HG02840 (cell line): ENCODE results near the gene TOMM22.

Experiments used
- ATAC-seq: cut with Tn5 transposase; IDR thresholded peaks from one replicate; pipeline ENCODE4 v1.9.1; 2021; ENCODE audit warnings: mild to moderate bottlenecking, moderate library complexity, moderate number of reproducible peaks; ENCODE audit not compliant: unreplicated experiment, low FRiP score

Gene TOMM22

GRCh38 chr22:38732251-38732815, 50.6 kb downstream of the TOMM22 start:
- ATAC-seq = no peak

DNA sequence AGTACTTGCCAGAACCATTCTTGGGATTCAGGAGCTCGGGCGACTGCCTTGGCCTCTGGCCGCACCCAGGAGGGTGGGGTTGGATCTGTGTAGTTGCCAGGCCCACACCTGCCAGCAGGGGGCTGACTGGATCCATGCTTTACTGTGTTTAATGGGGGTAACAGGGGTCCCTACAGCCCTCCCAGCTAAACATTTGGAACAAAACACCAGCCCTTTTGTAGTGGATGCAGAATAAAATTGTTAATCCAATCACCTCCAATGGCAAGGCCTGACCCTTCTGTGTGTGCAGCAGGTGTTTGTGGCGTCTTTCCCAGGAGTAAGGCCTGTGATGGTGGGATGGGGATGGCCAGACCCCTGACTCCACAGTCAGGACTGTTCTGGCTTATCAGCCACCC, 51.6 kb downstream of the TOMM22 start:
- no peak for ATAC-seq

DNA sequence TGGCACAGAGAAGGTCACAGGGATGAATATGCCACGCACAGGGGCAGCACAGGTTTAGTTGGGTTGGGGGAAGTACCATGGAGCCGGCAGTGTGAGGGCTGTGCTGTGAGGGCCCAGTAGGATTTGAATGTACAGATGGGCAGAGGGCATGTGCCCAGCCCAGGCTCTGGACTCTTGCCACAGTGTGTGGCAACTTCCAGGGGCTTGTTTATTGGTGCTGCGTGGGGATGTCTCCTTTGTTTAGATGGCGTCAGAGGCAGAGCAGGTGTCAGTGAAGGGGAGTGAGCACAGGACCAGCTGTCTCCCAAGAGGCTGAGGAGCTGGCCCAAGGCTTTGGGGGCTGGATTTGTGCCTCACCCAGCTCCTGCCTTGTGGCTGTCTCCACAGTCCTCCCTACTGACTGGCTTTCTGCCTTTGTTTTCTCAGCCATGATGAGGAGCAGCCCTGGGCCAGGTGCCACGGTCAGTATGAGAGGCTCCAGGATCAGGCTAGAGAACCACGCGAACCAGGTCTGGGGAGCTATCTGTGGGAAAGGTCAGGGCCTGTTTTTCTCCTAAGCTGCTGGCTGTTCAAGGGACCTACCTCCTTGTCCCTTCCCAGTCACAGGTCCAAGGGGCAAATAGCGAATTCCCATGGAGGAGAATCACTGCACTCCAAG, 52.1 kb downstream of the TOMM22 start:
- ATAC-seq = no peak

GRCh38 chr22:38734421-38735100, 52.8 kb downstream of the TOMM22 start:
- ATAC-seq = no peak
